LNCaP clone FGC (cell line): Measurements from ENCODE around the gene HIBADH.

ENCODE experiments used
- DNase-seq: peaks from one replicate; pipeline ENCODE4 v3.0.0-alpha.2; 2011; ENCODE audit warnings: low read depth
- H3K4me3 ChIP-seq: 2 replicates; pipeline ENCODE4 v1.5.1; 2011; ENCODE audit warnings: mild to moderate bottlenecking, low read depth, low read length, control low read depth
- CTCF ChIP-seq: IDR thresholded peaks from 2 replicates; pipeline ENCODE4 v1.5.1; 2012; ENCODE audit warnings: mild to moderate bottlenecking; ENCODE audit not compliant: control insufficient read depth, insufficient read depth; ENCODE audit errors: extremely low read depth

The HIBADH gene

GRCh38 chr7:27611059-27611458 is 51.6 kb downstream of the HIBADH start:
- H3K4me3 ChIP-seq, result no peak overlapping the region
- TF ChIP-seq CTCF, result no peak
- no peak for DNase-seq

- DNase-seq, result no peak
- TF ChIP-seq CTCF, result no peak
- H3K4me3 ChIP-seq, result no peak overlapping the region
Observed at GRCh38 chr7:27608776-27609495, 53.7 kb downstream of the HIBADH start.

GRCh38 chr7:27607210-27607606 is 55.5 kb downstream of the HIBADH start:
- no peak for TF ChIP-seq CTCF
- H3K4me3 ChIP-seq, result no peak overlapping the region
- no peak for DNase-seq

GRCh38 chr7:27606270-27607209 is 56.1 kb downstream of the HIBADH start:
- TF ChIP-seq CTCF, result no peak
- H3K4me3 ChIP-seq, result peak overlapping the region; percentile 27

GRCh38 chr7:27605689-27606269 is 56.9 kb downstream of the HIBADH start:
- H3K4me3 ChIP-seq, result peak overlapping the region; percentile 31
- peak; percentile 17 for DNase-seq
- peak; percentile 54 for TF ChIP-seq CTCF

More at GRCh38 chr7:27606270-27607209, 56.1 kb downstream of the HIBADH start:
- peak; percentile 90 for DNase-seq

GRCh38 chr7:27605283-27605682 is 57.4 kb downstream of the HIBADH start:
- no peak for TF ChIP-seq CTCF
- no peak for DNase-seq
- peak overlapping the region; percentile 31 for H3K4me3 ChIP-seq
